ENCODE results near the gene MMS19.
"Not testable (repeated sequence)": the region's sequence is repeated elsewhere in the genome, so short reads cannot be mapped to it uniquely, and the experiment has no call there.

The MMS19 gene

GRCh38 chr10:97506199-97506991 lies 8.2 kb upstream of the MMS19 start:
- no peak for DNase-seq (ENCODE audit: low read depth, low spot score)

GRCh38 chr10:97505152-97505551 lies 6.9 kb upstream of the MMS19 start:
- DNase-seq (ENCODE audit: low read depth, low spot score) = no peak

- no peak for DNase-seq (ENCODE audit: low read depth, low spot score)
Measured at GRCh38 chr10:97503406-97503805, 5.2 kb upstream of the MMS19 start.

GRCh38 chr10:97502916-97503315 lies 4.7 kb upstream of the MMS19 start:
- DNase-seq (ENCODE audit: low read depth, low spot score) = no peak

- no peak for DNase-seq (ENCODE audit: low read depth, low spot score)
Measured at GRCh38 chr10:97500297-97500575, 2.0 kb upstream of the MMS19 start.

- no peak for DNase-seq (ENCODE audit: low read depth, low spot score)
Measured at GRCh38 chr10:97499561-97500296, 1.5 kb upstream of the MMS19 start.

- DNase-seq (ENCODE audit: low read depth, low spot score) = no peak
Measured at GRCh38 chr10:97498841-97499560, 779 bp upstream of the MMS19 start, which contains the start of gene UBTD1. Gene UBTD1, plus strand, starts transcription at chr10:97498924. Its CDS starts 280 bp downstream, at chr10:97499204.

GRCh38 chr10:97497572-97498075 lies 598 bp downstream of the MMS19 start:
- no peak for DNase-seq (ENCODE audit: low read depth, low spot score)

GRCh38 chr10:97494863-97495506 lies 3.2 kb downstream of the MMS19 start:
- no peak for DNase-seq (ENCODE audit: low read depth, low spot score)

- no peak for DNase-seq (ENCODE audit: low read depth, low spot score)
Measured at GRCh38 chr10:97494151-97494550, 4.1 kb downstream of the MMS19 start.

- DNase-seq (ENCODE audit: low read depth, low spot score) = no peak
Measured at GRCh38 chr10:97490592-97490991, 7.6 kb downstream of the MMS19 start.

- DNase-seq (ENCODE audit: low read depth, low spot score) = no peak
Measured at GRCh38 chr10:97485647-97486281, 12.5 kb downstream of the MMS19 start.

GRCh38 chr10:97483921-97484320 lies 14.3 kb downstream of the MMS19 start:
- no peak for DNase-seq (ENCODE audit: low read depth, low spot score)

- no peak for DNase-seq (ENCODE audit: low read depth, low spot score)
Measured at GRCh38 chr10:97483506-97483905, 14.7 kb downstream of the MMS19 start.

GRCh38 chr10:97482381-97482780 lies 15.8 kb downstream of the MMS19 start:
- no peak for DNase-seq (ENCODE audit: low read depth, low spot score)

- no peak for DNase-seq (ENCODE audit: low read depth, low spot score)
Measured at GRCh38 chr10:97481071-97481470, 17.2 kb downstream of the MMS19 start.

GRCh38 chr10:97479939-97480338 lies 18.3 kb downstream of the MMS19 start:
- peak; percentile 97 for DNase-seq (ENCODE audit: low read depth, low spot score)

- not testable (repeated sequence) for DNase-seq (ENCODE audit: low read depth, low spot score)
Measured at GRCh38 chr10:97479410-97479809, 18.8 kb downstream of the MMS19 start.

GRCh38 chr10:97475936-97476594 lies 22.2 kb downstream of the MMS19 start:
- DNase-seq (ENCODE audit: low read depth, low spot score) = no peak

GRCh38 chr10:97474918-97475317 lies 23.3 kb downstream of the MMS19 start:
- DNase-seq (ENCODE audit: low read depth, low spot score) = no peak

GRCh38 chr10:97468781-97469180 lies 29.4 kb downstream of the MMS19 start:
- DNase-seq (ENCODE audit: low read depth, low spot score) = not testable (repeated sequence)

Measured in iPS DF 19.7 (cell line).